H1 (cell line): ENCODE results near the gene PIK3R5. TPM values are rescaled to one million over a fixed set of nuclear protein-coding genes. Genes with fewer than 3 reads are reported as not detected.

Experiments used
- CTCF ChIA-PET: fragments of 300-600 bp; sonication (Branson Sonifier 250); formaldehyde crosslinking; loops from one replicate; lab custom pipeline; 2021; ENCODE audit not compliant: partially characterized antibody; lab: Charles Lee
- POLR2A ChIA-PET: fragments of 300-600 bp; sonication (Branson Sonifier 250); formaldehyde crosslinking; loops from one replicate; lab custom pipeline; 2021; ENCODE audit warnings: inconsistent platforms; ENCODE audit not compliant: partially characterized antibody; lab: Charles Lee
- DNase-seq, 2 experiments: peaks; one replicate each; pipeline versions ENCODE4 v3.0.0 to v3.0.0-alpha.2; 2010 to 2022; ENCODE audit warnings: low spot score in 2 of 2, low read depth in 1 of 2, mixed read lengths in 1 of 2
- FAIRE-seq: peaks from 2 replicates; lab custom pipeline; 2011; peaks lifted over from hg19 to GRCh38; lab: Jason Lieb, UNC
- H2AFZ ChIP-seq: 2 replicates; pipeline ENCODE4 v1.8.1; 2012; ENCODE audit warnings: low read length, inconsistent platforms
- H2AK5ac ChIP-seq: 2 replicates; pipeline ENCODE4 v1.6.1; 2013; ENCODE audit warnings: low read depth, low read length
- H2BK120ac ChIP-seq: replicated peaks from 2 replicates; pipeline ENCODE3; 2013; ENCODE audit warnings: low read depth, low read length, inconsistent platforms
- H2BK12ac ChIP-seq: 2 replicates; pipeline ENCODE4 v1.6.1; 2013; ENCODE audit warnings: low read depth, low read length
- H2BK15ac ChIP-seq: 2 replicates; pipeline ENCODE4 v1.6.1; 2013; ENCODE audit warnings: low read length
- H2BK20ac ChIP-seq: 2 replicates; pipeline ENCODE4 v1.6.1; 2013; ENCODE audit warnings: low read length
- H2BK5ac ChIP-seq: 2 replicates; pipeline ENCODE4 v1.6.1; 2013; ENCODE audit warnings: low read depth, low read length
- H3K14ac ChIP-seq: 2 replicates; pipeline ENCODE4 v1.6.1; 2013; ENCODE audit warnings: inconsistent platforms; ENCODE audit not compliant: insufficient read length
- H3K18ac ChIP-seq: 2 replicates; pipeline ENCODE4 v1.6.1; 2013; ENCODE audit warnings: low read length; ENCODE audit errors: extremely low read depth
- H3K23ac ChIP-seq: 2 replicates; pipeline ENCODE4 v1.6.1; 2013; ENCODE audit warnings: inconsistent platforms; ENCODE audit not compliant: insufficient read length
- H3K23me2 ChIP-seq: 2 replicates; pipeline ENCODE4 v1.6.1; 2013; ENCODE audit warnings: low read depth, low read length
- H3K27ac ChIP-seq: 2 replicates; pipeline ENCODE4 v1.6.1; 2011; ENCODE audit warnings: low read depth, low read length, inconsistent platforms
- H3K27me3 ChIP-seq, 4 experiments: replicated peaks in 1 of 4; 1 replicate in 1 of 4; 2 replicates in 3 of 4; pipeline versions ENCODE4 v1.6.1 to v1.8.1; 2011 to 2013; ENCODE audit warnings: low read length in 3 of 4, mild to moderate bottlenecking in 3 of 4, inconsistent platforms in 2 of 4, mixed read lengths in 2 of 4, moderate library complexity in 1 of 4; ENCODE audit not compliant: control insufficient read depth in 3 of 4, insufficient read depth in 3 of 4; ENCODE audit errors: extremely low read depth in 1 of 4
- H3K36me3 ChIP-seq, 4 experiments: 2 replicates each; pipeline versions ENCODE4 v1.6.1 to v1.8.1; 2011 to 2013; ENCODE audit warnings: mild to moderate bottlenecking in 4 of 4, low read length in 3 of 4, moderate library complexity in 2 of 4, control low read depth in 1 of 4, inconsistent platforms in 1 of 4; ENCODE audit not compliant: insufficient read depth in 4 of 4, control insufficient read depth in 2 of 4
- H3K4ac ChIP-seq: replicated peaks from 2 replicates; pipeline ENCODE3; 2013; ENCODE audit warnings: low read length, low read depth, mixed read lengths, inconsistent platforms; ENCODE audit not compliant: insufficient read length
- H3K4me1 ChIP-seq, 4 experiments: replicated peaks in 1 of 4; 1 replicate in 1 of 4; 2 replicates in 3 of 4; pipeline versions ENCODE4 v1.6.1 to v1.8.1; 2011 to 2013; ENCODE audit warnings: low read length in 3 of 4, inconsistent platforms in 2 of 4, mixed read lengths in 1 of 4; ENCODE audit not compliant: insufficient read depth in 4 of 4, control insufficient read depth in 3 of 4
- H3K4me2 ChIP-seq, 2 experiments: 2 replicates each; pipeline versions ENCODE4 v1.6.1 to v1.8.1; 2011 to 2013; ENCODE audit warnings: low read depth in 2 of 2, low read length in 2 of 2, control low read depth in 1 of 2, inconsistent platforms in 1 of 2, mild to moderate bottlenecking in 1 of 2; ENCODE audit not compliant: insufficient read depth in 1 of 2
- H3K4me3 ChIP-seq, 4 experiments: fragments of 200-600, 300-600 bp in 1 of 4; sonication (generic), shearing (Covaris generic), sonication (Bioruptor Twin) in 1 of 4; 2 replicates each; pipeline versions ENCODE4 v1.5.1 to v1.8.1; 2011 to 2016; ENCODE audit warnings: low read length in 4 of 4, low read depth in 3 of 4, control low read depth in 2 of 4, inconsistent platforms in 2 of 4, mild to moderate bottlenecking in 2 of 4, mixed read lengths in 1 of 4, moderate library complexity in 1 of 4; ENCODE audit not compliant: insufficient read depth in 2 of 4; ENCODE audit errors: extremely low read depth in 1 of 4
- H3K56ac ChIP-seq: replicated peaks from 2 replicates; pipeline ENCODE3; 2013; ENCODE audit warnings: low read depth, mild to moderate bottlenecking, mixed read lengths, low read length, inconsistent platforms; ENCODE audit not compliant: insufficient read length
- H3K79me1 ChIP-seq: 2 replicates; pipeline ENCODE4 v1.6.1; 2013; ENCODE audit warnings: low read depth, low read length, control low read depth
- H3K79me2 ChIP-seq, 2 experiments: 2 replicates each; pipeline versions ENCODE4 v1.6.1 to v1.8.1; 2012 to 2013; ENCODE audit warnings: low read length in 2 of 2, mild to moderate bottlenecking in 2 of 2, inconsistent platforms in 1 of 2; ENCODE audit not compliant: insufficient read depth in 2 of 2, control insufficient read depth in 1 of 2
- H3K9ac ChIP-seq, 4 experiments: replicated peaks in 1 of 4; 1 replicate in 1 of 4; 2 replicates in 3 of 4; pipeline versions ENCODE4 v1.6.1 to v1.8.1; 2011 to 2013; ENCODE audit warnings: low read depth in 3 of 4, low read length in 3 of 4, control low read depth in 2 of 4, mild to moderate bottlenecking in 2 of 4, moderate library complexity in 2 of 4, inconsistent platforms in 1 of 4; ENCODE audit errors: extremely low read depth in 1 of 4
- H3K9me3 ChIP-seq, 2 experiments: 2 replicates each; pipeline versions ENCODE4 v1.6.1 to v1.8.1; 2012 to 2013; ENCODE audit warnings: mild to moderate bottlenecking in 2 of 2, moderate library complexity in 2 of 2, control low read depth in 1 of 2, inconsistent platforms in 1 of 2, low read depth in 1 of 2, low read length in 1 of 2, mixed read lengths in 1 of 2; ENCODE audit not compliant: insufficient read depth in 2 of 2
- H4K20me1 ChIP-seq, 2 experiments: replicated peaks in 1 of 2; 2 replicates each; pipeline versions ENCODE3 to v1.8.1; 2011 to 2013; ENCODE audit warnings: inconsistent platforms in 2 of 2, low read length in 2 of 2, mild to moderate bottlenecking in 1 of 2; ENCODE audit not compliant: insufficient read depth in 2 of 2, control insufficient read depth in 1 of 2
- H4K5ac ChIP-seq: 2 replicates; pipeline ENCODE4 v1.6.1; 2013; ENCODE audit warnings: low read length, low read depth, mixed read lengths, inconsistent platforms; ENCODE audit not compliant: insufficient read length
- H4K8ac ChIP-seq: 2 replicates; pipeline ENCODE4 v1.8.0; 2013; ENCODE audit warnings: mild to moderate bottlenecking, moderate library complexity, low read length, inconsistent platforms; ENCODE audit not compliant: insufficient read depth; ENCODE audit errors: extremely low read depth
- H4K91ac ChIP-seq: replicated peaks from 2 replicates; pipeline ENCODE3; 2013; ENCODE audit warnings: low read length, mixed read lengths, inconsistent platforms; ENCODE audit not compliant: insufficient read length
- BACH1 ChIP-seq: IDR thresholded peaks from 2 replicates; pipeline ENCODE4 v1.6.1; 2012; ENCODE audit warnings: low read length, improper control_type of control experiment
- CBX5 ChIP-seq: fragments of 300-800, 300-1000 bp; sonication (generic); IDR thresholded peaks from 2 replicates; pipeline ENCODE4 v1.7.1; 2016; ENCODE audit warnings: antibody characterized with exemption, low read length, low read depth
- CREB1 ChIP-seq: IDR thresholded peaks from 2 replicates; pipeline ENCODE4 v1.6.1; 2012; ENCODE audit warnings: inconsistent platforms
- CTBP2 ChIP-seq: IDR thresholded peaks from 2 replicates; pipeline ENCODE4 v1.7.0; 2011; ENCODE audit warnings: borderline replicate concordance, mild to moderate bottlenecking, moderate library complexity, mixed read lengths, low read length; ENCODE audit not compliant: insufficient read depth, insufficient read length
- JUN ChIP-seq: IDR thresholded peaks from 2 replicates; pipeline ENCODE4 v1.6.1; 2011; ENCODE audit warnings: low read depth, mild to moderate bottlenecking, improper control_type of control experiment, low read length
- KDM1A ChIP-seq: fragments of 200-600, 300-600 bp; sonication (generic); IDR thresholded peaks from 2 replicates; pipeline ENCODE4 v1.7.1; 2016; ENCODE audit warnings: mild to moderate bottlenecking, low read length, borderline replicate concordance
- KDM4A ChIP-seq: IDR thresholded peaks from one replicate; pipeline ENCODE4 v1.7.1; 2012; ENCODE audit warnings: low read depth, mild to moderate bottlenecking, moderate library complexity, low read length, inconsistent platforms; ENCODE audit not compliant: severe bottlenecking
- MAX ChIP-seq: IDR thresholded peaks from 2 replicates; pipeline ENCODE4 v1.6.1; 2012; ENCODE audit warnings: inconsistent platforms
- PHF8 ChIP-seq: fragments of 200-600 bp; sonication (generic); conservative IDR thresholded peaks from 2 replicates; pipeline ENCODE4 v1.7.1; 2012; ENCODE audit warnings: low read depth, mild to moderate bottlenecking, inconsistent platforms, low read length, moderate library complexity
- SIX5 ChIP-seq: IDR thresholded peaks from 2 replicates; pipeline ENCODE4 v1.6.1; 2011; ENCODE audit warnings: mild to moderate bottlenecking, low read depth, low read length
- SRF ChIP-seq: IDR thresholded peaks from 2 replicates; pipeline ENCODE4 v1.6.1; 2011; ENCODE audit warnings: mild to moderate bottlenecking, low read depth, low read length, moderate library complexity
- TAF1 ChIP-seq: IDR thresholded peaks from 2 replicates; pipeline ENCODE4 v1.6.1; 2011; ENCODE audit warnings: mild to moderate bottlenecking, low read depth, low read length
- ZNF274 ChIP-seq: IDR thresholded peaks from 2 replicates; pipeline ENCODE4 v1.7.0; 2012; ENCODE audit warnings: low read length, borderline replicate concordance; ENCODE audit errors: extremely low read depth
- WGBS, 2 experiments: shearing (Covaris generic) in 1 of 2; methylation state at CpG; one replicate each; pipeline versions ENCODE4 v1.1.6 to v1.1.7; 2013 to 2015; ENCODE audit warnings: low lambda C conversion rate in 2 of 2, mixed read lengths in 2 of 2, inconsistent platforms in 1 of 2, low coverage in 1 of 2, missing lambda C conversion rate in 1 of 2; ENCODE audit not compliant: insufficient replicate concordance in 2 of 2, insufficient coverage in 1 of 2, insufficient read length in 1 of 2; ENCODE audit errors: extremely low coverage in 1 of 2, missing lambda C conversion rate in 1 of 2; 5-methylcytosine and 5-hydroxymethylcytosine counted together
- polyA plus RNA-seq, 7 experiments: library from polyadenylated mRNA; depleted of rRNA in 3 of 7; stranded (reverse) in 5 of 7; unstranded in 2 of 7; fragments of >200 nt in 5 of 7; fragments of 200-250 nt in 2 of 7; gene quantifications; 1 replicate in 5 of 7; 2 replicates in 1 of 7; 4 replicates in 1 of 7; pipeline versions ENCODE4 v1.2.1 to v1.2.3, GENCODE V29; 2011 to 2013; ENCODE audit warnings: missing spikeins in 2 of 7, mixed read lengths in 2 of 7
- total RNA-seq: library from RNA; stranded (reverse); fragmentation: NEBNext Ultra II Directional; extraction: Animal tissue kit (Norgen Biotek cat#: 25700); gene quantifications from 2 replicates; pipeline ENCODE4 v1.2.1, GENCODE V29; 2021

The PIK3R5 gene
- total and polyA plus RNA-seq, 2 of the 8 experiments (the other 6 are each of a cell fraction or from before 2014, with no cell fraction given): 2.7 to 4.3 TPM

GRCh38 chr17:8940866-8941471, 24.5 kb downstream of the PIK3R5 start:
- H3K79me2 ChIP-seq: no peaks in the 10 kb centered on the region
- no peak overlapping the region for H2BK120ac ChIP-seq
- no peak overlapping the region for H3K4me3 ChIP-seq
- H2BK15ac ChIP-seq: peak overlapping the region; percentile 81; the same call in 1 of the 2 replicates
- H3K56ac ChIP-seq: no peak overlapping the region
- no peak overlapping the region for H3K4ac ChIP-seq
- 85% methylated on average over 6 of the region's 6 CpGs; no CpG with 5 or more reads in 1 of the 2 experiments for WGBS, 2 experiments
- H4K8ac ChIP-seq: no peak overlapping the region
- H2AK5ac ChIP-seq: peak overlapping the region; percentile 56; the same call in 1 of the 2 replicates
- no peaks in the 10 kb centered on the region for H3K79me1 ChIP-seq
- ChIA-PET POLR2A (no interaction called here), CTCF (interaction anchor here (1.0 to 2.1 kb wide), 3 partner anchors 42 to 133 kb away, joined by 3 to 5 read pairs (median 4); no protein-coding TSS in a partner anchor)
- H2BK20ac ChIP-seq: no peak overlapping the region
- no peak for DNase-seq
- no peak overlapping the region for H2AFZ ChIP-seq
- no peak overlapping the region for H3K23ac ChIP-seq
- 0 out of 2 replicates have a peak overlapping the region, but pooled peaks have one; percentile 18 for H2BK12ac ChIP-seq
- H4K5ac ChIP-seq: no peak overlapping the region
- no peaks in the 10 kb centered on the region for H4K20me1 ChIP-seq
- no peaks in the 10 kb centered on the region for H3K27me3 ChIP-seq
- no peak for FAIRE-seq
- H3K14ac ChIP-seq: no peak overlapping the region
- peaks cover 2 to 6% (median 6%) of the 10 kb centered on the region in 4 experiments; a peak in 5 of 7 replicates for H3K4me1 ChIP-seq
- H3K4me2 ChIP-seq: no peak overlapping the region
- H3K9ac ChIP-seq: no peak overlapping the region
- no peaks in the 10 kb centered on the region for H3K23me2 ChIP-seq
- no peak overlapping the region for H2BK5ac ChIP-seq
- H4K91ac ChIP-seq: no peak overlapping the region
- no peaks in the 10 kb centered on the region for H3K36me3 ChIP-seq
- H3K18ac ChIP-seq: no peak overlapping the region
- H3K27ac ChIP-seq: no peak overlapping the region
- no peaks in the 10 kb centered on the region for H3K9me3 ChIP-seq
- TF ChIP-seq CTBP2 (no peak), SIX5 (no peak), TAF1 (no peak), JUN (no peak), ZNF274 (no peak), BACH1 (no peak), PHF8 (no peak), SRF (no peak), KDM1A (no peak), KDM4A (no peak), CREB1 (no peak), MAX (no peak), CBX5 (no peak)
